ENCODE measurements around the gene DPYSL5. TPM values are rescaled to one million over a fixed set of nuclear protein-coding genes. Genes with fewer than 3 reads are reported as not detected.
A peak's percentile ranks its signal among the peaks of the same experiment; 100 is the strongest.

Gene DPYSL5
- total and polyA plus RNA-seq, 12 donors, result 0.34 to 1.6 (median 0.82) TPM; not detected in 4

DNA sequence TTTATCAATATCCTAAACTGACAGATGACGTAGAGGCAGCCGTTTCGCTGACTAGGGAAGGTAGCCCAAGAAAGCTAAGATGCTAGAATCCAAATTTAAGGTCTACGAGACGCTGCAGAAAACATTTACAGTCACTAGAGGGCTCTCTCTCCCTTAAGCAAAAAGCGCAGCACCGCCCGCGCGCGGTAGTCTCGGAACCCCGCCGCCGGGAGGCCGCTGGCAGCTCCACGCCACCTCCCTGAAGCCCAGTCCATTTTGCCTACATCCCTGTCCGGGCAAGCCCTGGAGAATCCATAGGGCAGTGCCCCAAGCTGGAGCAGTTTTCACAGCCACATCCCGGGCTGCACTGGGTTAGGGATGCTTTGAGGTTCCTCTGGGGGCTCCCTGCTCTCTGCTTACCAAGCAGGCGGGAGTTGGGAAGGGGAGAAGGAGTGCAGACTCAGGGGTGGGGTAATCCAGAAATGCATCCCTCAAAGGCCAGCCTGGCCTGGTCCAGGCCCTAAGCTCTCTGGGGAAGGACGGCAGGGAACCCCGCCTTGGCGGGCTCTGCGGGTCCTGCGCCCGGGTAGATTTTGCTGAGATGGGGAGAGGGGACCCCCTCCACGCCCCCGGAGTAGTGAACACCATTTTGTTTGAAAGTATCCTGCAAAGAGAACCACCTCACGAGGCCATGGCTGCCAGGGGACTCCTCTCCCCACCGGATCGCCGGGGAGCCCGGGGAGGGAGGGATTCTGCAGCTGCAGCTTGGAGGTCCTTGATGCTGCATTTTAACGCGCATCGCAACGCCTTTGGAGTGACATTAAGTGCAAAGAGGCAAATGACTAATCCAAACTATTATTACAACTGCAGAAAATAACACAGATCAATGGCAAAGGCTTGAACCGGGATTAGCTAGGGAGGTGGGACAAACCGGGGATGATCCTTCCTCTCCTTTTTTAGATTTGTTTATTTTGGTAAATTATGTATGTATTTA, 1.3 kb upstream of the DPYSL5 start:
- DNase-seq, result peak; percentile 55 to 84 (median 64)
- peaks cover 14 to 28% of the 10 kb centered on the region in 2 donors for H3K4me1 ChIP-seq (replicated peaks in 1 of 2)
- H3K4me3 ChIP-seq, result no peak overlapping the region
- intact Hi-C loops (cut with DNase I), result loop anchor here (2.0 kb wide), 1 partner anchor 96 kb away; no protein-coding TSS in a partner anchor
- H3K27me3 ChIP-seq, result peaks cover 64% of the 10 kb centered on the region
- 9 to 11% (median 11%) methylated on average over 17 to 39 of the region's 39 CpGs for WGBS, 4 donors
- no peak for TF ChIP-seq POLR2A (IDR thresholded peaks at IDR 0.05)
- TF ChIP-seq, protein P1, sequence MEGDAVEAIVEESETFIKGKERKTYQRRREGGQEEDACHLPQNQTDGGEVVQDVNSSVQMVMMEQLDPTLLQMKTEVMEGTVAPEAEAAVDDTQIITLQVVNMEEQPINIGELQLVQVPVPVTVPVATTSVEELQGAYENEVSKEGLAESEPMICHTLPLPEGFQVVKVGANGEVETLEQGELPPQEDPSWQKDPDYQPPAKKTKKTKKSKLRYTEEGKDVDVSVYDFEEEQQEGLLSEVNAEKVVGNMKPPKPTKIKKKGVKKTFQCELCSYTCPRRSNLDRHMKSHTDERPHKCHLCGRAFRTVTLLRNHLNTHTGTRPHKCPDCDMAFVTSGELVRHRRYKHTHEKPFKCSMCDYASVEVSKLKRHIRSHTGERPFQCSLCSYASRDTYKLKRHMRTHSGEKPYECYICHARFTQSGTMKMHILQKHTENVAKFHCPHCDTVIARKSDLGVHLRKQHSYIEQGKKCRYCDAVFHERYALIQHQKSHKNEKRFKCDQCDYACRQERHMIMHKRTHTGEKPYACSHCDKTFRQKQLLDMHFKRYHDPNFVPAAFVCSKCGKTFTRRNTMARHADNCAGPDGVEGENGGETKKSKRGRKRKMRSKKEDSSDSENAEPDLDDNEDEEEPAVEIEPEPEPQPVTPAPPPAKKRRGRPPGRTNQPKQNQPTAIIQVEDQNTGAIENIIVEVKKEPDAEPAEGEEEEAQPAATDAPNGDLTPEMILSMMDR (IDR thresholded peaks at IDR 0.05), result peak; percentile 68 to 82 (median 78)
- no peaks in the 10 kb centered on the region for H3K9me3 ChIP-seq (replicated peaks in 1 of 3)
- H3K27ac ChIP-seq, result no peak overlapping the region
- H3K36me3 ChIP-seq (replicated peaks in 1 of 2), result no peaks in the 10 kb centered on the region

GRCh38 chr2:26847307-26847654, 651 bp upstream of the DPYSL5 start:
- no peak for TF ChIP-seq POLR2A (IDR thresholded peaks at IDR 0.05)
- H3K27me3 ChIP-seq, result peaks cover 68% of the 10 kb centered on the region
- H3K9me3 ChIP-seq (replicated peaks in 1 of 3), result no peaks in the 10 kb centered on the region
- WGBS, 4 donors, result 3 to 10% (median 7%) methylated on average over 12 to 27 of the region's 27 CpGs
- no peak overlapping the region for H3K27ac ChIP-seq
- intact Hi-C loops (cut with DNase I), result loop anchor here (2.0 kb wide), 1 partner anchor 96 kb away; no protein-coding TSS in a partner anchor
- peak in 1 of 7 donors; percentile 54 for DNase-seq
- peaks cover 14 to 28% of the 10 kb centered on the region in 2 donors for H3K4me1 ChIP-seq (replicated peaks in 1 of 2)
- H3K4me3 ChIP-seq, result peak overlapping the region in 1 of 4 donors; percentile 44
- no peaks in the 10 kb centered on the region for H3K36me3 ChIP-seq (replicated peaks in 1 of 2)

DNA sequence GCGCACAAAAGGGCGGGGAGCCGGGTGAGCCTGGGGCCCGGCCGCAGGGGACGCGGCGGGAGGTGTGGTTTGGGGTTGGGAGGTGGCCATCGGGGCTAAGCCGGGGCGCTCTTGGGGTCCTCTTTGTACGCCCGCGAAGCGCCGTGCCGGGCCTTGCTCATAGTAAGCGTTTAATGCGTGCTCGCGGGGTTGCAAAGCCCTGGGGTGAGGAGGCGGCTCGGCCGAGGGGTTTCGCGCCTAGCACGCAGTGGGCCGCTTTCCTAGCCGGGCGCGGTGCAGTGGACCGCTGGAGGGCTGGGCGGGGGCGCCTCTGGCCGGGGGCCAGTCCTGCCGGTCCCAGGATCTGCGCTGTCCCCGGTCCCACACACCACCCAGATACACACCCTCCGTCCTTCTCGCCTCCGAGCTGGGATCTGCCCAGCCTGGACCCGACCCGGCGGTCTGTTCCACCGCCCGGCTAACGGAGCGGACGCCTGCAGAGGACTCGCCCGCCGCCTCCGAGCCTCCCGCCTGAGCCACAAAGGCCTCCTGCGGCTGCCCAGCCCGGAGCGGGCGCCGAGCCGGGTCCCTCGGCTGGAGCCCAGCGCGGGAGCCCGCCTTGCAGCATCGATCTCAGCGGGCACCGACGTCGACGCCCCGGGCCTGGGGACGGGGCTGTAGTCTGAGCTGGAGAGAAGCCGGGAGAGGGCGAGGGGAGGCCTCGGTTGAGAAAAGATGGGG, 564 bp downstream of the DPYSL5 start:
- Histone ChIP-seq H3K4me3 (peak overlapping the region in 1 of 4 donors; percentile 44), H3K9me3 (replicated peaks in 1 of 3) (no peaks in the 10 kb centered on the region), H3K36me3 (replicated peaks in 1 of 2) (no peaks in the 10 kb centered on the region), H3K27me3 (peaks cover 68% of the 10 kb centered on the region), H3K4me1 (replicated peaks in 1 of 2) (peaks cover 14 to 28% of the 10 kb centered on the region in 2 donors), H3K27ac (peak overlapping the region in 1 of 5 donors; percentile 22)
- intact Hi-C loops (cut with DNase I), result no loop called here
- peak in 1 of 7 donors; percentile 18 for DNase-seq
- WGBS, 4 donors, result 0 to 4% (median 1%) methylated on average over 8 to 75 of the region's 75 CpGs
- TF ChIP-seq, protein P1 (IDR thresholded peaks at IDR 0.05), result no peak
- TF ChIP-seq POLR2A (IDR thresholded peaks at IDR 0.05), result no peak

GRCh38 chr2:26849056-26849999, 1.4 kb downstream of the DPYSL5 start:
- DNase-seq, result no peak
- Histone ChIP-seq H3K27me3 (peaks cover 68% of the 10 kb centered on the region), H3K4me3 (peak overlapping the region in 1 of 4 donors; percentile 44), H3K4me1 (replicated peaks in 1 of 2) (peaks cover 14 to 28% of the 10 kb centered on the region in 2 donors), H3K36me3 (replicated peaks in 1 of 2) (no peaks in the 10 kb centered on the region), H3K27ac (no peak overlapping the region), H3K9me3 (replicated peaks in 1 of 3) (no peaks in the 10 kb centered on the region)
- intact Hi-C loops (cut with DNase I), result no loop called here
- no peak for TF ChIP-seq POLR2A (IDR thresholded peaks at IDR 0.05)
- TF ChIP-seq, protein P1 (IDR thresholded peaks at IDR 0.05), result no peak
- WGBS, 4 donors, result 2 to 3% (median 2%) methylated on average over 24 to 75 of the region's 75 CpGs

Measured in adrenal gland (tissue), 12 donors.